Measurements from ENCODE around the gene MUSTN1.

- TF ChIP-seq CTCF (IDR thresholded peaks at IDR 0.05; ENCODE audit: low read length), result no peak
- no peak for TF ChIP-seq EZH2 (IDR thresholded peaks at IDR 0.05; ENCODE audit: borderline replicate concordance, low read length)
Observed at GRCh38 chr3:52827441-52827840, 7.4 kb downstream of the MUSTN1 start.
